HepG2 (cell line): ENCODE results near the gene CACNA1I. TPM values are rescaled to one million over a fixed set of nuclear protein-coding genes. Genes with fewer than 3 reads are reported as not detected.

Source experiments
- AKAP8 ChIP-seq: sonication (generic); formaldehyde crosslinking; IDR thresholded peaks from 2 replicates; pipeline ENCODE4 v1.5.1; 2020; ENCODE audit warnings: mild to moderate bottlenecking, missing genetic modification reagents
- ASH2L ChIP-seq: fragments of 300-600, 200-600 bp; sonication (generic); IDR thresholded peaks from 2 replicates; pipeline ENCODE4 v1.7.0; 2017; ENCODE audit warnings: low read depth, mild to moderate bottlenecking, moderate library complexity, mixed read lengths, low read length; ENCODE audit not compliant: insufficient read length
- BCLAF1 ChIP-seq: fragments of 450-650 bp; IDR thresholded peaks from 2 replicates; pipeline ENCODE4 v1.6.1; 2017; ENCODE audit warnings: mild to moderate bottlenecking
- BRCA1 ChIP-seq: sonication (generic); formaldehyde crosslinking; IDR thresholded peaks from 2 replicates; pipeline ENCODE4 v1.4.0; 2020; ENCODE audit warnings: missing genetic modification reagents
- CREBL2 ChIP-seq: sonication (generic); formaldehyde crosslinking; IDR thresholded peaks from 2 replicates; pipeline ENCODE4 v1.8.1; 2023; ENCODE audit warnings: missing genetic modification reagents, mild to moderate bottlenecking, borderline replicate concordance
- FOSL1 ChIP-seq: sonication (generic); formaldehyde crosslinking; IDR thresholded peaks from 2 replicates; pipeline ENCODE4 v1.9.0; 2021; ENCODE audit warnings: missing genetic modification reagents, borderline replicate concordance
- GFI1 ChIP-seq: sonication (generic); formaldehyde crosslinking; IDR thresholded peaks from 2 replicates; pipeline ENCODE4 v1.5.0; 2020; ENCODE audit warnings: missing genetic modification reagents, mild to moderate bottlenecking, borderline replicate concordance
- KAT7 ChIP-seq: IDR thresholded peaks from 2 replicates; pipeline ENCODE4 v1.6.1; 2018; ENCODE audit warnings: borderline replicate concordance, missing compliant biosample characterization
- MATR3 ChIP-seq: sonication (generic); formaldehyde crosslinking; IDR thresholded peaks from 2 replicates; pipeline ENCODE4 v1.4.0; 2020; ENCODE audit warnings: missing genetic modification reagents
- MLXIP ChIP-seq: sonication (generic); formaldehyde crosslinking; IDR thresholded peaks from 2 replicates; pipeline ENCODE4 v1.9.0; 2021; ENCODE audit warnings: missing genetic modification reagents, borderline replicate concordance
- ZBTB33 ChIP-seq: sonication (generic); formaldehyde crosslinking; IDR thresholded peaks from 2 replicates; pipeline ENCODE4 v1.4.0; 2020; ENCODE audit warnings: missing genetic modification reagents
- ZFP41 ChIP-seq: sonication (generic); formaldehyde crosslinking; IDR thresholded peaks from 2 replicates; pipeline ENCODE4 v1.4.0; 2020; ENCODE audit warnings: mild to moderate bottlenecking, missing genetic modification reagents, borderline replicate concordance
- ZNF121 ChIP-seq: sonication (generic); formaldehyde crosslinking; IDR thresholded peaks from 2 replicates; pipeline ENCODE4 v1.5.0; 2020; ENCODE audit warnings: mild to moderate bottlenecking, missing genetic modification reagents
- ZNF205 ChIP-seq: IDR thresholded peaks from 2 replicates; pipeline ENCODE4 v1.6.1; 2018; ENCODE audit warnings: missing biosample characterization, missing genetic modification reagents
- ZNF207 ChIP-seq: fragments of 450-650 bp; IDR thresholded peaks from 2 replicates; pipeline ENCODE4 v1.6.1; 2016; ENCODE audit warnings: antibody characterized with exemption, borderline replicate concordance
- ZNF24 ChIP-seq: fragments of 450-650 bp; IDR thresholded peaks from 2 replicates; pipeline ENCODE4 v1.6.1; 2017; ENCODE audit warnings: antibody characterized with exemption, mild to moderate bottlenecking
- ZNF292 ChIP-seq: sonication (generic); formaldehyde crosslinking; IDR thresholded peaks from 2 replicates; pipeline ENCODE4 v1.8.1; 2022; ENCODE audit warnings: mild to moderate bottlenecking, low read depth, missing genetic modification reagents, borderline replicate concordance
- ZNF441 ChIP-seq: sonication (generic); formaldehyde crosslinking; IDR thresholded peaks from 2 replicates; pipeline ENCODE4 v1.7.0; 2021; ENCODE audit warnings: missing genetic modification reagents, borderline replicate concordance
- ZNF589 ChIP-seq: sonication (generic); formaldehyde crosslinking; conservative IDR thresholded peaks from 2 replicates; pipeline ENCODE4 v1.8.0; 2022; ENCODE audit warnings: mild to moderate bottlenecking, moderate library complexity, missing genetic modification reagents
- ZNF713 ChIP-seq: sonication (generic); formaldehyde crosslinking; IDR thresholded peaks from 2 replicates; pipeline ENCODE4 v1.4.0; 2020; ENCODE audit warnings: mild to moderate bottlenecking, missing genetic modification reagents
- ZNF792 ChIP-seq: IDR thresholded peaks from 2 replicates; pipeline ENCODE4 v1.6.1; 2016
- ZNF816 ChIP-seq: sonication (generic); formaldehyde crosslinking; IDR thresholded peaks from 2 replicates; pipeline ENCODE4 v1.8.0; 2022; ENCODE audit warnings: missing genetic modification reagents, mild to moderate bottlenecking, borderline replicate concordance
- polyA plus RNA-seq, 8 experiments: library from polyadenylated mRNA; depleted of rRNA in 3 of 8; stranded (reverse) in 7 of 8; unstranded in 1 of 8; fragments of >200 nt; fragmentation: Illumina TruSeq in 4 of 8; extraction: Trizol in 4 of 8; gene quantifications; 2 replicates each; pipeline versions ENCODE4 v1.2.1 to v1.2.3, GENCODE V29; 2011 to 2016; ENCODE audit warnings: low read depth in 4 of 8, missing spikeins in 1 of 8, mixed read lengths in 1 of 8; ENCODE audit not compliant: insufficient read depth in 1 of 8
- total RNA-seq, 5 experiments: library from RNA; depleted of rRNA; stranded (reverse); fragments of >200 nt; fragmentation: Illumina TruSeq; extraction: Trizol; gene quantifications; 2 replicates each; pipeline ENCODE4 v1.2.3, GENCODE V29; 2016; ENCODE audit warnings: low read depth in 1 of 5

The CACNA1I gene
- total and polyA plus RNA-seq, 2 of the 13 experiments (the other 11 are each of a cell fraction or from before 2014, with no cell fraction given), result not detected

GRCh38 chr22:39545386-39546365 lies 24.9 kb upstream of the CACNA1I start (continued):
- TF ChIP-seq BCLAF1 (no peak), ZBTB33 (no peak), AKAP8 (CRISPR knock-in tag) (no peak), KAT7 (CRISPR knock-in tag) (no peak), FOSL1 (CRISPR knock-in tag) (0 out of 2 replicates have a peak, but pooled peaks have one; percentile 28), ASH2L (no peak), ZNF792 (CRISPR knock-in tag) (peak; percentile 91), MLXIP (CRISPR knock-in tag) (peak; percentile 86), MATR3 (no peak), ZFP41 (CRISPR knock-in tag) (no peak), ZNF207 (no peak), ZNF589 (CRISPR knock-in tag) (peak; percentile 81; the same call in 1 of the 2 replicates), ZNF292 (no peak), ZNF24 (no peak), ZNF441 (peak; percentile 93), ZNF713 (CRISPR knock-in tag) (no peak), ZNF816 (peak; percentile 76), BRCA1 (CRISPR knock-in tag) (peak; percentile 92), GFI1 (no peak), CREBL2 (CRISPR knock-in tag) (0 out of 2 replicates have a peak, but pooled peaks have one; percentile 27), ZNF121 (CRISPR knock-in tag) (no peak), ZNF205 (CRISPR knock-in tag) (peak; percentile 60; the same call in 1 of the 2 replicates)
